A204.1 (cell line): ENCODE data around the gene FHIT.
"Not testable (repeated sequence)": the region's sequence is repeated elsewhere in the genome, so short reads cannot be mapped to it uniquely, and the experiment has no call there.

Experiments
- FAIRE-seq: peaks from 2 replicates; lab custom pipeline; 2012; peaks lifted over from hg19 to GRCh38; lab: Jason Lieb, UNC

FHIT gene

DNA sequence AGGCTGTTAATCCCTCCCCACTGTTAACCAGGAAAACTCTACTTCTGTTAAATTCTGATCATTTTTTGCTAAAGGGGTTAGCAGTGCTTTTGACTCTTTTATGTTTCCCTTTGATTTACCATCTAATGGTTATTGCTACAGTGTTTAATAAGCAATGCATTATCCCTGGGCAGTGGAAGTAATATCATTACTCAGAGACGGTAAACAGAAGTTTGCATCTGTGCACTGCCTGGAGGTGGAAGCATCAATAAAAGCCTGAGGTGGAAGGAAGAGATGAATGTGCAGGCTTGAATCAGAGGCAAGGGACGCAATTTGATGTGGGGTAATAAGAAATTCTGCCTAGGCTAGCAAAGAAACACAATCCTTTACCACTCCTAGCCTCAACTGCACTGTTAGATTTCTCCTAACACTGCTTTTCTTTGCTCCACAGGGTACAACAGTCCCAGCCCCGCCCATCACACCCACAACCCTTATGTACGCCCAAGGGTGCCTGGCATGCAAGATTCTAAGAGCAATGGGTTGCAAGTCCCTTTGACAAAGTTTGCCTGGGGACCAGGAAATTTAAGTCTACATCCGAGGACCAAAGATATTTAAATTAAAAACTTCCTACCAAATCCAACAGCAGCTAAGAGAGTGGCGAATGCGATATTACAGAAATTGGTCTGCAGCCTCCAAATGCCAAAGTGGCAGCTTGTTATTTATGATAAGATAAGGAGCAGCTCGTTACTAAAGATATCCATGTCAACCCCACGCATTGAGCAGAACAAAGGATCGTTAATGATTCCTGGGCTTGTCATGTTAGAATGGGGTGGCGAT is 261.4 kb downstream of the FHIT start:
- FAIRE-seq, result no peak

DNA sequence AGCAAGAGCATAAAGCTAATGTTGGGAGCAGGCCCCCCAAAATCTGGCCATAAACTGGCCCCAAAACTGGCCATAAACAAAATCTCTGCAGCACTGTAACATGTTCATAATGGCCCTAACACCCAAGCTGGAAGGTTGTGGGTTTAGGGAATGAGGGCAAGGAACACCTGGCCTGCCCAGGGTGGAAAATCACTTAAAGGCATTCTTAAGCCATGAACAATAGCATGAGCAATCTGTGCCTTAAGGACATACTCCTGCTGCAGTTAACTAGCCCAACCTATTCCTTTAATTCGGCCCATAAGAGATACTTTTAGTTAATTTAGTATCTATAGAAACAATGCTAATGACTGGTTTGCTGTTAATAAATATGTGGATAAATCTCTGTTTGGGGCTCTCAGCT is 264.1 kb downstream of the FHIT start:
- FAIRE-seq, result not testable (repeated sequence)

DNA sequence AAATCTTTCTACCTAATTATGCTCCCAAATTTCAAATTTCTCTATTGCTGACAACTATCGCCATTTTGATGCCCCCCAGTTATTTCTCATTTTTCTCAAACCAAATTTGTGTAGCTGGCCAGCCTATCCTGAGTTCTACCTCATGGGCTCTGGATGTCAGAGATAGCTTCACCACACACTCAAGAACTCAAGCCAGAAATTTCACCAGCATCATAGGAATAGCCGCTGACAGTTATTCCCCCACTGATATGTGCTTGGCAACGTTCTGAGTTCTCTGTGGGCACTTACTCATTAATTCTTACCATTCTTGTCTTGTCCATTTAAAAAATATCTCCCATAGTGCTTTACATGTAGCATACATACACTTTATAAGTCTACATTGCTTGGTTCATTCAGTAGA is 264.7 kb downstream of the FHIT start:
- no peak for FAIRE-seq

DNA sequence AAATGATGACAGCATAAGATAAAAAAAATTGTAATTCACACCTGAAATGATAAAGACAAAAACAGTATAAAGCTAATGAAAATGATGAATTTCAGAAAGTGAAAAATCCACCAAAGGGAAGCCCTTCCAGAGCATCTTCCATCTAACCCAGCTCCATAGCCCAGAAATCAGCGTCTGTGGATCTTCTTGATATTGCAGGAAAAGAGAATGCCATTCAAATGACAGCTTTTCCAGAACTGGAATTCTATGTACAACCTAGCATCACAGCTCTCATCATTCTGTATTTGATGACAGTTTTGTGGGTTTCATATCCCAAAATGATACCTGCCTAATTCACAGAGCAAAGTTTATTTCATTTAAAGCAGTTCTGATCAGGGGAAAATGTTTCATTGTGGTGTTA is 267.3 kb downstream of the FHIT start:
- FAIRE-seq, result no peak

DNA sequence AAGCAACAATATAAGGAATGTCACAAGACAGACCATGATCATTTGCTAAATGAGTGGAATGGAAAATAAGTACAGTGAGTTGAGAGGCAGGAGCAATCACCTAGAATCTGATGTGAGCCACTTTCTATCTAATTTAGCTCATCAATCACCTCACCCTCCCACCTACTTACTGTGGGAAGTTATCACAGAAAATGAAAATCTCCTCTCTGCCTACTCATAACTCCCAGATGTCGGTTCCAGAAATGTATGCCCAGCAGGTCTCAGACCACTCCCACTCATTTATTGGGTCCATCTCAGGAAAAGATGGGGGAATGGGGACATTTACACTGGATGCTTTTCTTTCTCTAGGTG is 270.9 kb downstream of the FHIT start:
- FAIRE-seq, result no peak

DNA sequence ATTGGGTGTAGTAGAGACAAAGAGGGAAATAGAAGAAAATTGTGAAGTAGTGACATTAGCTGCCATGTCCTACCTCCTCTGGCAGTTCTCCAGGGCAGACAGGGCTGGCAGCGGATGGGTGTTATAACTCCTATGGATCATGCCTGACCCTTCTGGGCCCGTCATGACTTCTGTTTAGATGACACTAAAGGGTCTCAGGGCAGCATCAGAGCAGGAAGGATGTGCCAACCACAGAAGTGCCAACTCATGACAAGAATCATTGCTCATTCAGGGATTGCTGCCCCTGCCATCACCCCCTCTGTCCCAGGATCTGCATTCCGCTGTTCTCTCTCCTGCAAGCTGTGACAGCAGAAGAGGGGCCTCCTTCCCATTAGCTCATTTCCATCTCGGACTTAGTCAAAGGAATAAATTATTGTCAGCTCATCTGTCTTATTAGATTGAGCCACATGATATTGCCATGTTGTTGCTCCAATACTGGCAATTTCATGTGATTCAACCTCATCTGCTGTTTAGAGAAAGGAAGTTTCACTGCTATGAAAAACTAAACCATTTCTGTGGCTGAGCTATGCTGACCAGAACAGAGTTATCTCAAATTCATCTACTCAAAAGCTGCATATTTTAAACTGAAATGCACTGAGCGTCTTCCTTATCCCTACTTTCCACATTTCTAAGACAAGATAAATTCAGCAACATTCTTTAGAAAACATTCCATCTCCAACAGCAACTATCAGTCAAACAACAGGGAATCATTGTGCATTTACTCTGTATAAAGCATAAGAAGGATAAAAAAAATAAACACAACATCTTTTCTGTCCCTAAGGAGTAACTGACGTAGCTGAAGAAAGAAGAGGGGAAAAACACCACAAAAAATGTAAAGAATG is 271.6 kb downstream of the FHIT start:
- FAIRE-seq, result no peak

DNA sequence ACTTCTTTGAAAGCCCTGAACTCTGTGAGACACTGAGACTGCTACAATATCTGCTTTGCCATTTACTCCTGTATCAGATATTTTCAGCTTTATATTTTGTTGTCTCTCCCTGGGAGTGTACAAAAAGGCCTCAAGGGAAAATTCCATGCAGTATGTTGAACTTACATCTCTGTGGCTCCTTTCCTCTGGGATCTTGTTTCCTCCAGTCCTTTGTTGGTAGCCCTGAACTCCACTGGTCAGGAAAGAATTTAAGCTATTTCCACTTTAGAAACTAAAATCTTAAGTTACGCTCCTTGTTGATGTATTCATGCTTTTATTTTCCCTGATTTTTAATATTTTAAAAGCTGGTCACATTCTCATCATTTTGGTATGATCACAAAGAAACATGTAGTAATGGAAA is 277.9 kb downstream of the FHIT start:
- no peak for FAIRE-seq

DNA sequence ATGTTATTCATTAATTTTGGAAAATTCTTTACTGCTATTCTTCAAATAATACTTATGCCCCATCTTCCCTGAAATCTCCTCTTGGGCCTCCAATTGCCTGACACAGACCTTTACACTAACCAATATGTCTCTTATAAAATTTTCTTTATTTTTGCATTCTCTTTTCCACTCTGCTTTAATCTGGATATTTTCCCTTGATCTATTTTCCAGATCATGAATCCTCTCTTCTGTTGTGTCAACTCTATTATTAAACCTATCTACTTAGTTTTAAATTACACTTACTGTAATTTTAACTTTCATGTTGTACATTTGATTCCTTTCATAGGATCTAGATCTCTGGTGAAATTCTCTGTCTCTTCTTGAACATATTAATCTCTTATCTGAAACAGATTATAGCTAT is 278.7 kb downstream of the FHIT start:
- no peak for FAIRE-seq

DNA sequence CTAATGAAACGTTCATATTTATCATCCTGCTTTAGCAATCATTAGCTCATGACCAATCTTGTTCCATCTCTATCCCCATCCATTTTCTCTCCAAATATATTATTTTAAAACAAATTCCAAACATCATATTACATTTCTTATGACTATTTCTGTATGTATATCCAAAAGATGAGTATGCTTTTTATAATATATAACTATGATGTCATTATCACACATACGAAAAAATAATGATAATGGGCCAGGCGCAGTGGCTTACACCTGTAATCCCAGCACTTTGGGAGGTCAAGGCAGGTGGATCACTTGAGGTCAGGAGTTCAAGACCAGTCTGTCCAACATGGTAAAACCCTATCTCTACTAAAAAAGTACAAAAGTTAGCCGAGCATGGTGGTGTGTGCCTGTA is 280.4 kb downstream of the FHIT start:
- no peak for FAIRE-seq

DNA sequence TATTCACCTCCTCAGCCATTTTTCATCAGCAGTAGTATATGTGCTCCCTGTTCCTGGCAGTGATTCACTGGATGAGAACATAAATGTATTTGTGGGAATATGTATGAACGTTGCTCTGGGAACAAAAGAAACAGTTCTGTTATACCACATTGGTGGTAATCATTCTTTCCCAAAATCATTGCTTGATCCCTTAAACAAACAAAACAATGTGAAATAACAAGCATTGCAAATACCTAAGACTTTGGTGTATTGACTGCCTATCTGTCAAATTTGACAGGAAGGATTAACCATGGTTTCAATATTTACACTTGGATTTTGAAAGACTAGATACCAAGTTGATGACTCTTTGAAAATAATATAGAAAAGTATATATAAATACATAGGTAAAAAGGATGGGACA is 284.1 kb downstream of the FHIT start:
- no peak for FAIRE-seq

DNA sequence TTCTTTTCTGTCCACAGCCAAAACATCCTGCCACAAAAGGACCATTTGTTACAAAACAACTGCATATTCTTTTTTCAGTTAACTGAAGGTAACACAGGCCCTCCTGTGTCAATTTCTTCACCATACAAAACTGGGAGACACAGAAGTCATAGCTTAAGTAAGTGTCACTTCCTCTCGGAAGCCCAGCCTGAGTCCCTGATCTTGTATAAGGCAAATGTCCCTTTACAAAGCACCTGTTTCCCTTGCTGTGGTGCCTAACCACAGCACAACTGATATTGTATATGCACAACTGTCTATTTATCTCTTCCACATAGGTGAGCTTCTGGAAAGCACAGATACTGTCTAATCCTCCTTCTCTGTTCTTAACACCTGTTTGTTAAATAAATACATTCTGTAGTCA is 293.7 kb downstream of the FHIT start:
- FAIRE-seq, result no peak

DNA sequence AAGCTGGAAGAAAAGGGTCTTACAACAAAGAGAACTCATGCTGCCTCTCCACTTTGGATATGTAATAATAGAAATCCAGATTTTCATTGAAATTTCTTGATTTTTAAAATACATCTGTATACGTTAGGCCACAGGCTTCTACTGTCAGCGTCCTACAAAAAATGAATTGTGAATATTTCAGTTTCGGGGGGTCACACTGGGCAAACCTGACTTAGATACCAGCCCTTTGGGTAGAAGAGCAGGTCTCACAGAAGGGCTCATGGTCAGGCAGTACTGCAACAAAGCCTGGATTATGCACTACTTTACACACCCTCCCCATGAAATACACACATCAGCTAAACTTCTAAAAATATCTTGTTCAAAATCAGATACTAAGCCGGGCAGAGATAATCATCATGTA is 294.5 kb downstream of the FHIT start:
- no peak for FAIRE-seq

DNA sequence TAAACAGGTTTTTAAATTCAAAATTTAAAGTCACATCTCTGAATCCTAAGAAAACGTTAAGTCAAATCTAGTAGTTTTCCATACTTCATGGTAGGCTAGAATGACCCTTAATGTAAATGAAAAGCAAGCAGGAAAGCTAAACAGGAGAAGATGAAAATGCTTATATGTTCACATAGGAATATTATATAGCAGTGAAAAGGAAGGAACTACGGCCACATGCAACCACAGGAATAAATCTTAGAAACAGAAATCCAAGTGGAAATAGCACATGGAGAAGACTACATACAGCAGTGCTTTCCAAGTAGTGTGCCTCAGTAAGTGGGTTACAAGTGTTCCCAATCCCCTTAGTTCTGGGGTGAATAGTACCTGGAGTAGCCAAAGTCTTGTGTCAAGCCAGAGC is 296.2 kb downstream of the FHIT start:
- FAIRE-seq, result no peak

DNA sequence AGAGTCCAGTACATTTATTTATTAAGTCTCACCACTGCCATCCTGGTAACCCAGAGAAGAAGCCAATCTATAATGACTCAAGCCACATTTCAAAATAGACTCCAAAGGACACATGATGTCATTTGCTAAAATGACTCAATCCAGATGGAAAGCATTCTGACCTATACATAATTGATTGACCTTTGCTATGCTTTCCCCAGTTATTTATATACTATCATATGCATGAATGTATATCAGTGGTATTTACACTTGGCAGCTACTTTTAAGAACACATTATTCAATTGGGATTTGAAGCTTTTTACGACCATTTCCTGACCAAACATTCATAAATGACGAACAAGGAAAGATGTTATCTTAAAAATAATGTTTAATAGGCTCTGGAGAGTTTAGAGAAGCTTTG is 297.2 kb downstream of the FHIT start:
- FAIRE-seq, result no peak

DNA sequence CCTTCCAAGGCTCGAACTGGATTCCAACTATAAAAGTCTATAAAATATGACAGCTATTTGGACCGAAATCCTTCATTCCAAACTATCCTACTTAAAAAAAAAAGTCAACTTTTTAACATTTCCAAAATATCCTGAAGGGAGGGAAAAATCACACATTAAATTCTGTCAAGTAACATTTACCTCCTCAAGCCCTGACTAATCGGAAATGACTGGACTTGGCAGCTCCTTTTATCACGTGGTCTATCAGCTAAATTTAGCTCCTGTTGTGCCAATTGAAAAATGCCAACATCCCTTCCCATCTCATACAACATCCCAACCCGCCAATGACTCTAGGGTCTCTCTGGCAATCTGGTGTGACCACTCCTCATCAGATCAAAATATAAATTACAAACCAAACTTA is 297.9 kb downstream of the FHIT start:
- no peak for FAIRE-seq

DNA sequence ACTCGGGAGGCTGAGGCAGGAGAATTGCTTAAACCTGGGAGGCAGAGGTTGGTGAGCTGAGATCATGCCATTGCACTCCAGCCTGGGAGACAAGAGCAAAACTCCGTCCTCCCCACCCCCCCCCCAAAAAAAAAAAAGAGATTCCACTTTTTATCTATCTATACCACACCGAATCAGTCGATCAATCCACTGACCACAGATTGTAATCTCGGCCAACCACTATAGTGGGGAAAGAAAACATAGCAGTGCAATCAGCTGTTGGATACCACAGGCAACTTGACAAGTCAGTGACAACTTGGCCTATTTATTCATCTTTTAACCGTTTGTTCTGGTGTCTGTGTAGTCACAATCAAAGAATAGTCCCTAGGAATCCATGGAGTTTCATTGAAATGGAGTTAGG is 299.2 kb downstream of the FHIT start:
- no peak for FAIRE-seq

DNA sequence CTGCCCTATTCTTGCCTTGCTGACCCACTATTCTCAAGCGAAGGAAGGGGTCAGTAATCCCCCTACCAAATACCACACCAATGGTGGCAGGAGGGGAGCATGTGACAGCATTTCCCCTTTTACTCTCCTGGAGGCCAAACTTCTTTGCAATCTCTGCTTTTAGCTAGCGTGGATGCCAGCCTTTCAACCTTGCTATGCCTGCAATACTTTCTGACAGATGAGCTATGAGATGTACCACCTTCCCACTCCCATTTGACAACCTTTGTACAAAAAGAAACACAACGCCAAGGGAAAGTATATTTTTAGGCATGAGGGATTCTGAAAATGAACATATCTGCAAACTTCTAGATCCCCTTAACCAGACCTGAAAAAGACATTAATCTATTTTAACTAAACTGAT is 302.1 kb downstream of the FHIT start:
- FAIRE-seq, result no peak

DNA sequence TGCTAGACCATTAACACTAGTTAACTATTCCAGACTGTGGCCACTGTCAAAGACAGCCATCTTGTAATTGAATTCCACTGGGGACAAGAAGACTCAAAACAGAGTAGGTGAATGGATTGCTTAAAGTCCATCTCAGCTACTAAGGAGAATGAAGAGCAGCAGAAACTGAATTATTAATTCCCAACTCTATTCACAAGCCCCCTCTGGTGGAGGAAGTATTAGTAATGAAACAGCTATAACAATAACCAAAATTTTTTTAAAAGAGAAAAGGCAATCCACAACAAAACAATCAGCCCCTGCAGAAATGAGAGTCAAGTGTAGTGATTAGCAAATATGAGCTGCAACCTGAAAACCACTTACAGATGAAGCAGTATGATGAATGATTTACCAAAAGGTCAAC is 302.8 kb downstream of the FHIT start:
- no peak for FAIRE-seq

DNA sequence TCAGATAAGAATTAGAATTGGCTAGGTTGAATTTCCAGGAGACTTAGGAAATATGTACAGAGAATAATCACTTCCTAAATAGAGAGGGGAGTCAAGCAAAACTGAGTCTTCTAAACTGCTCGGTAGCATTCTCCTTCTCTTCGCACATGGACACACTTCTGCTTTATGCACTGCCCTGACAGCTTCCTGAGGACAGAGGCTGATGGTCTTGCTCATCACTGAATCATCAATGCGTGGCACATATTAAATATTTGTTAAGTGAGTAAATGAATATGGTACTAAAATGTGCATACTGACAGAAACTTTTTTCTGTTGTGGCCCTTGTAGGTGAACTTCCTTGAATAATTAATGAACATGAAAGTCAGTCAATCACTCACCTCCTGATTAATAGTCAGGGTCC is 315.5 kb downstream of the FHIT start:
- FAIRE-seq, result no peak

DNA sequence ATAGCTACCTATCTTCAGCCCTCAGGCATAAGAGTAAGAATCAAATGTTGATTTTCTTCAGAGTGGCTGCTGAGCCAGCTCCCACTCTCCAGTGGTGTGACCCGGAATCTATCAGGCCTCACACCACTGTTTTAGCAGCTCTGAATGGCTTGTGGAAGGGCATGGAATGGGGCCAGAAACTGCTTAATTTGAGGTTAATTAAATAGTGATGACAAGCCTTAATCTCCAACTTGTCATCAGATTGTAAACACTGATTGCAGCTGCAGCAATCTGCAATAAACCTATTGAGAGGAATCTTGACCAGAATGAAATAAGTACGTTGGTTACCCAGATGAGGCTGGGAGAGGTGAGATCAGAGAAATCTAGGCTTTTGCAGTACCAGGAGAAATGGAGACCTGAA is 317.4 kb downstream of the FHIT start:
- no peak for FAIRE-seq

DNA sequence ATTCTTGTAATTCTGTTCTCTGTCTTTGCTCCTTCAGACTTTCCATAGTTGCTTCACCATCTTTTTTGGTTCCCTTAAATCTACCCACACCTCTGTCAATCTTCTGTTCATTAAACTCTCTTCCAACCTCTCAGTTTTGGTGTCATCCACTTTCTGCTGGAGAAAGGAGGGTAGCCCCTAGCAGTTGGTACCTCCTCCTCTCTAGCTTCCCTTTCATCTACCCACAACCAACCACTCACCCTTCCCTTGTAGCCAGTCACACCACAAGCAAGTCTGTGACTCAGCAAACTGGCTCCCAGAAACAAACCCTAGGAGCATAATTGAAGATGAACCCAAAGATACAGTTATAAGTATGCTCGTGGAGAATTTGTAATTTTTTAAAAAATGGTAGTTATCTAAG is 318.6 kb downstream of the FHIT start:
- no peak for FAIRE-seq

DNA sequence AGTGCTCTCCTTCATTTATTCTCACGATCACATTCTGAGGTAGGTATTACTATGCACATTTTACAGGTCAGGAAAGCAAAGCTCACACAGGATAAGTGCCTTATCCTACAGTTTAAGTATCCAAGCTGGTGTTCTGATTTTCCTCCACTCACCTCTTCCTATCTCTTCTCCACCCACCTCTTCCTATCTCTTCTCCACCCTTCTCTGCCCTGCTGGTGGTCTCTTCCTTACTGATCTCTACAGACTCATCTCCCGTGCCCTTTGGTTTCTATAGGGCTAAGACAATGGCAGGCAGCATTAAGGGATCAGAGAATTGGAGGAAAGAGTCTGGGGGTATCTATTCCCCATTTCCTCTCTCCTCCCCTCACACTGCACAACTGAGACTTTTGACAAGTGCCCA is 319.1 kb downstream of the FHIT start:
- FAIRE-seq, result no peak

DNA sequence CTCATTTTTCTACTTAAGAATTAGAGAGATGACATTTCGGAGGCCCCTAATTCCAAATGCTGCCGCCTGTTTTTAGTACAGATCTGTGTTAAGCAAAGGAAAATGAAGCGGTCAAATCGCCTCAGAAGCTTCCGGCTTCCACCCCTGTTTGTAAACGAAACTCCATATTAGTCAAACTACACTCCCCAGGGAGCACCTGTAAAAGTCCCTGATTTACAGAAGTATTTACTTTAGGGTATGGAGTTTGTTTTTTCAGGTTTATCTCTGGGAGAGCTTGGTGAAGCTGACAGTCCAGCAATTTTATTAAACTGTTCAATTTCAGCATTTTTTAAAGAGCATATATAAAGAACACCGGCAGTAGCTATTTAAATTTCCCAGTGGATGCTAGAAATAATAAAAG is 319.8 kb downstream of the FHIT start:
- no peak for FAIRE-seq

DNA sequence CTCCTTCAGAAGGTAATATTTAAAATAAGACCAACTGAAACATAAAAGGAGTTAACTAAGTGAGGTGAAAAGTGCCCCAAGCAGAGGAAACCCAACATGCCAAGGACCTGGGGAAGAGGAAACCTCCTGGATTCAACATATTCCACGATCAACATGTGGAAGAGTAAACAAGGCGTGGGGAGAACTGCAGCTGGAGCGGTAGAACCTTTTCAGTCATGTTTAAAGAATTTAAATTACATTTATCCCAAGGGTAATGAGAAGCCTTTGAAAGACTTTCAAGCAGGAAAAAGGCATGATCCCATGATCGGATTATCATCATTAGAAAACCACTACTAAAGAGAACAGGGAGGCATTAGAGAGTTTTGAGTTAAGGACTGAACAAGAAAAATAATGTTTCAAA is 330.7 kb downstream of the FHIT start:
- no peak for FAIRE-seq
